ENCODE measurements around the gene TRMT11.
"Not testable (repeated sequence)": the region's sequence is repeated elsewhere in the genome, so short reads cannot be mapped to it uniquely, and the experiment has no call there.

The TRMT11 gene

DNA sequence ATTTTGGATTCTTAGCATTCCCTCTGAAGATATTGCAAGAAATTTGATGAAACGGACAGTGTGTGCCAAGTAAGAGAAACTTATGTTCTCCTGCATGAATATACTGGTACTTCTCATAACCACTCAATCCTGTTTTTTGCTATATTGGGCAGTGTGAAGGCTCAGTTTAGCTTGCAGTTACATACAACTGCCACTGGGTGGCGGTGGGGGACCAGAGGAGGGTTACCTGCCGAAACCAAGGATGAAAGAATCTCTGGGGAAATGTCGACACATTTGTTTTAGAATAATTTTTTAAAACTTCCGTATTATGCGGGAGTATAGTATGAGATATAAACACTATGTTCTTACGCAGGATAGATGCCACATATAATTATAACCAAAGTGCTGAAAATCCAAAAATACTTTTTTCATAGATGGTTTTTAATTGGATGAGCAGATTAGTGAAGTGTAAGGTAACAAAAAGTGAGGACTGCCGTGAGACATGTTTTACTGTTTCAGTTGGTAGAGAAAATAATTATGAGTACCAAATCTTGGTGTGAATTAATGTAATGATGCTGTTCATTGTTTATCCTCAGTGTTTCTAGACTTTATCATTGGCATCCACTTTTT is 9.7 kb downstream of the TRMT11 start:
- TF ChIP-seq ZNF274 (IDR thresholded peaks at IDR 0.05; ENCODE audit: low read depth, low read length): no peak
- H3K4me3 ChIP-seq (ENCODE audit: low read length): no peak overlapping the region; the same call in 1 of the 2 replicates

DNA sequence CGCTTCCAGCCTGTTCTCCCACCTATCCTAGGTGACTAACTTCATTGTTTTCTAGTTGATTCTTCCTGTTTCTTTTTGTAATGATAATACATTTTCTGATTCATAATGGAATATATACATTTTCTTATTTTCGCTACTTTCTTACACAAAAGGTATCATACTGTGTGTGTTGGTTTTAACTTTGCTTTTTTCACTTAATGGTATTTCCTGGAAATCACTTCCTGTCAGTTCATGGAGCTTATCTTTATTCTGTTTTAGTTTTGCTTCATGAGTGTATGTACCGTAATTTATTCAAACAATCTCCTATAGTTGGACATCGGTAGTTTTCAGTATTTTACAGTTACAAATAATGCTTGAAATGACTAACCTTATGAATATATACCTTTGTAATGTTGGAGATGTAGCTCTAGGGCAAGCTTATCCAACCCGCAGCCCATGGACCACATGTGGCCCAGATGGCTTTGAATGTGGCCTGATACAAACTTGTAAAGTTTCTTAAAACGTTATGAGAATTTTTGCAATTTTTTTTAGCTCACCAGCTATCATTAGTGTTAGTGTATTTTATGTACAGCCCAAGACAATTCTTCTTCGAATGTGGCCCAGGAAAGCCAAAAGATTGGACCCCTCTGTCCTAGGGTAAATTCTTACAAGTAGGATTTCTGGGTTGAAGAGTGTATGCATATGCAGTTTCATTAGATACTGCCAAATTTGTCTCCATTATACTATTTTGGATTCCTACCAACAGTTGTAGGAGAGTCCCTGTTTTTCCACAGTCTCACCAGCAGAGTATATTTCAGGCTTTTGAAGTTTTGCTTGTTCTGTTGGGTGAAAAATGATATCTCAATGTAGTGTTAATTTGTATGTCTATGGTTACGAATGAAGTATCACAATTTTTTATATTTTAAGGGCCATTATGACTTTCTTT is 16.7 kb downstream of the TRMT11 start:
- H3K4me3 ChIP-seq (ENCODE audit: low read length): no peak overlapping the region
- TF ChIP-seq ZNF274 (IDR thresholded peaks at IDR 0.05; ENCODE audit: low read depth, low read length): no peak

GRCh38 chr6:126007800-126008199 is 21.5 kb downstream of the TRMT11 start:
- H3K4me3 ChIP-seq (ENCODE audit: low read length): no peak overlapping the region
- TF ChIP-seq ZNF274 (IDR thresholded peaks at IDR 0.05; ENCODE audit: low read depth, low read length): no peak

DNA sequence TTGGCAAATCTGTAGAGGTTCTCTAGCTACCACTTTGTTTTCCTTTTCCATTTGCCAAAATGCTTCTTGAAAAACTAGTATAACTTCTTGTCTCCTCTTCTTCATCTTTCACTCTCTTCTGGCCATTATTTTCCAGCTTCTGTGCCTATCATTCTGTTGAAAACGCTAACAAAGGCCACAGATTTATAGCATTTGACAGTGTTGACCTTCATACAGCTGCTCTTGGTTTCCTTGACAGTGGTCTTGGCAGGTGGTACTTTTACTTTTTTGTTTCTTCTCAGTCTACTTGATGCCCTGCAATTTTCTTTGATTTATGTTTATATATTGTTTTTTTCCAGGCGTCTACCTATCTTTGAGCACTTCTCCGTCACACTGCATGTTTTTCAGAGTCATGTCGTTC is 23.7 kb downstream of the TRMT11 start:
- no peak overlapping the region for H3K4me3 ChIP-seq (ENCODE audit: low read length)
- no peak for TF ChIP-seq ZNF274 (IDR thresholded peaks at IDR 0.05; ENCODE audit: low read depth, low read length)

GRCh38 chr6:126015863-126016262 is 29.5 kb downstream of the TRMT11 start:
- TF ChIP-seq ZNF274 (IDR thresholded peaks at IDR 0.05; ENCODE audit: low read depth, low read length): no peak
- H3K4me3 ChIP-seq (ENCODE audit: low read length): no peak overlapping the region

DNA sequence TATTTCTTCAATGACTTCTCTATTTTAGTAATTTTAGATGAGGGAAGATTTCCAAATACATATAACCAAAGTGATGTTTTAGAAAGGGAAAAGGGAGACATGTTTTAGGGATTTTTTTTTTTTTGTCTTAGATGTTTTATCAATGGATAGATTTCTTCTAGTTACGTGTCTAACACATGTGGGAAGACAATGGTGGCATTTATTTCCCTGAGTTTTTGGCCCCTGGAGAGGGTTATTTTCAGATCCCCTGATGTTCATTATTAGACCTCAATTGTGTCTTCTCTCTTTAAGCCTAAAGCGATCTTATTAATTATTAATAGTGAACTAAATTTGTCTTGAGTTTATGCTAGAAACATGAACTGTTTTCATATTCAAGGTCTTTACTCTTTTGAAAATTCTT is 30.3 kb downstream of the TRMT11 start:
- no peak overlapping the region for H3K4me3 ChIP-seq (ENCODE audit: low read length)
- TF ChIP-seq ZNF274 (IDR thresholded peaks at IDR 0.05; ENCODE audit: low read depth, low read length): no peak

DNA sequence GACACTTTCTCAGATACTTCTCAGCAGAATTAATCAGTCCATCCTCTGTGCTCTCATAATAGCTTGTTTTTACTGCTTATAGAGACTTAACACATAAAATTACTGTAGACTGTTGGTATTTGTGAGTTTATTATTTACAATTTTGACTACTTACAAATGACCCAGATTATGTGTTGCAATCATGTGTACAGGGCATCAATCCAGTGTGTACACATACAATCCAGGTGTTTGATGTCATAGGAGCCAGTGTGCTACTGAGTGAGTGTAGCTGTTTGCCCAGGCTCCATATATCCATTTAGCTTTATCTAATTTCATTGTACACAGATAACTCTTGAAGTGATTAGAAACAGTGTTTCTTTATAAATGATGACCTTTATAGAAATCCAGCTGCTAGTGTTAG is 31.3 kb downstream of the TRMT11 start:
- TF ChIP-seq ZNF274 (IDR thresholded peaks at IDR 0.05; ENCODE audit: low read depth, low read length): no peak
- no peak overlapping the region for H3K4me3 ChIP-seq (ENCODE audit: low read length)

DNA sequence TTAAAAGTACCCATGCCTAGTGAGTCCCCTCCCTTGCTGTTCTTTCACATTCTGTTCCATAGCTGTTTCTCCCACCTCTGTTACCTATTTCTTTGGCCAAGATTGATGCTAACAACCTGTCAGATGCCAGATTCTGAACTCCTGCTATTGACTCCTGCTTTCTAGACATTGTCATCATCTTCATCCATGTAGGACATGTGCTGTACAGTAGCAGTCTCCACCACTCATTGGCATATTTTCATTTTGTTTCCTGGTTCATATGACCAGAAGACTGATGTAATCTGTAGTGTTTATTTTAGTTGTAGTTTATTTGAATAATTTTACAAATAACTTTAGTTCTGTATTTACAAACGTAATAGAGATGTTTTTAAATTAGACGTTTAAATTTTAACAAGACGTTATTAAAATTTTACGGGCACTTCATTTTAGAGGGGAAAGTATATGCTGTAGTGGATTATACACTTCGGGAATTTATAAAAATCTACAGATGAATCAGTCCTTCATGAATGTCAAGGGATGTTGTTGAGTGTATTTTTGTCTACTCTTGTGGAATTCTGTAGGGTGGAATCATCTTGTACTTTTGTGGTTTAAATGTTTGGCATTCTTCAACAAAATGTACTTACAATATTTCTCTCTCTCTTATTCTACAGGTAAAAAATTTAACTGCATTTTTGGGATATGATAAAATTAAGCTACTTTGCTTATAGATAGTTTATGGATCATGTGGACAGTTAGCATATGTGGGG is 34.1 kb downstream of the TRMT11 start:
- H3K4me3 ChIP-seq (ENCODE audit: low read length): no peak overlapping the region

GRCh38 chr6:126023474-126023873 is 37.1 kb downstream of the TRMT11 start:
- H3K4me3 ChIP-seq (ENCODE audit: low read length): not testable (repeated sequence)

More for the DNA sequence above, 34.1 kb downstream of the TRMT11 start:
- no peak for TF ChIP-seq ZNF274 (IDR thresholded peaks at IDR 0.05; ENCODE audit: low read depth, low read length)

DNA sequence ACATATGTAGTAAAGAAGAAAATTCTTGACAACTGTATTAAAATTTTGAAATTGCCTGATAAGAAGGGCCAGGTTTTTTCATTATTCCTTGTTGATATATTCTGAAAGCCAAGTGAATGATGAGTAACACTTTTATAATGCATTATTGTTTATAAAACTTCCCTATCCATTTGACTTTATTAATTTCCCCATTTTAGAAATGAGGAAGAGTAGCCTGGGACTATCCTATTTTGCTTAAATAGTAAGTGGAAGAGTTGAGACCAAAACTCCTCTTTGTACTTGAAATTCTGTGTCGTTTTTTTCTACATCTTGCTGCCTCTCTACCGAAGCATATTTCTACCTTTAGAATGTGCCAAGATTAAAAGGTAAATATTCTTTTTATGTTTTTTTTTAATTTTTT is 39.7 kb downstream of the TRMT11 start:
- H3K4me3 ChIP-seq (ENCODE audit: low read length): no peak overlapping the region
- no peak for TF ChIP-seq ZNF274 (IDR thresholded peaks at IDR 0.05; ENCODE audit: low read depth, low read length)

- TF ChIP-seq ZNF274 (IDR thresholded peaks at IDR 0.05; ENCODE audit: low read depth, low read length): no peak
- H3K4me3 ChIP-seq (ENCODE audit: low read length): no peak overlapping the region
These were observed 41.3 kb downstream of the TRMT11 start for GRCh38 chr6:126027601-126028000.

- no peak for TF ChIP-seq ZNF274 (IDR thresholded peaks at IDR 0.05; ENCODE audit: low read depth, low read length)
- no peak overlapping the region for H3K4me3 ChIP-seq (ENCODE audit: low read length)
These were observed 43.7 kb downstream of the TRMT11 start for GRCh38 chr6:126030045-126030444.

DNA sequence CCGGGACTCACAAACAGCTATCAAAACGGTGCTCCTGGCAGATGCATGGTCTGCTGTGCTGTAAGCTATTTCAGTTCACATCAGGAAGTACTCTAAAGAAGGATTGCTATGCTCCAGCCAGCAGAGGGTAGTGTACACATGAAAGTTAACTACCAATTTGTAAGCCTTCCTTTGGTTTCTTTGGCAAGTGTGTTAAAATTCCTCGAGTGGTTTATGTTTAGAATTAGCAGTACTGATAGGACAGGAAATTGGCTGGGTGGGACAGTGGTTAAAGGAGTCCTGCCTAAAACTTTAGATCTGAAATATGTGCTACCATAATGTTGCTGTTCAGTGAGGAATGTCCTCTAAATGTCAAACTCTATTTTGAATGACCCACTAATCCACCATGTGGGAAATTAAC is 47.4 kb downstream of the TRMT11 start:
- no peak for TF ChIP-seq ZNF274 (IDR thresholded peaks at IDR 0.05; ENCODE audit: low read depth, low read length)
- H3K4me3 ChIP-seq (ENCODE audit: low read length): no peak overlapping the region

DNA sequence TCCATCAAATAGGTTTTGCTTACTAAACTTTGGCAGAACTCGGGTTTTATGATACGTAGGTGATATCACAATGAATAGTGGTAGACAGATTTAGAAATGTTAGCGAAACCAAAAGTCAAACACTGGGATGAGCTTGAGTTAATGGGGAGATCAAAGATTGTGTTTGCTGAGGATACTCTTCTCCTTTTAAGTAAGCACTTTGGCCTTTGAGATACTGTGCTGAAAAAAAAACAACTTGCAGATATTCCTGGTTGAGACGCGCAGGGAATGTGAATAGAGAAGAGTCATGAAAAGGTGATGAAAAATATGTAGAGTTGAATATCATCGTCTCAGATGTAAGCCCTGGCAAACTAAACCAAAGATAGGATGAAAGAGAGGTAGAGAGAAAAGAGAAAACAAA is 48.3 kb downstream of the TRMT11 start:
- no peak for TF ChIP-seq ZNF274 (IDR thresholded peaks at IDR 0.05; ENCODE audit: low read depth, low read length)
- H3K4me3 ChIP-seq (ENCODE audit: low read length): no peak overlapping the region

DNA sequence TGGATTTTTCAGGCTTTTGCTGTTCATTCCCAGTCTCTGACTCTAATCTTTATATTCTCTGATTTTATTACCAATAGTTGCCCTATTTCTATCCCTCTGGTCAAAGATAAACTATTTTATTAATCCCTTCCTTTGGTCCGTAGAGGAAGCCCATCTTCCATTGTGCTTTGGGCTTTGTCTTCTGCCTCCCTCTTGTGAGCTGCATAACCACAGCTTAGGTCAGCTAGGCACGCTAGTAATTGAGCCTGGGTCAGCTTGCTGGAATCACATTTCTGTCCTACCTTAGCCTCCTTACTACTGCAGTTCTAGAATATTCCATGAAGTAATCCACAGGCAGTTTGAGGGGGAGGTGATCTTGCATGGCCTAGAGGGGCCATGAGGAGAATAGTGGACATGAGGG is 49.4 kb downstream of the TRMT11 start:
- no peak overlapping the region for H3K4me3 ChIP-seq (ENCODE audit: low read length)
- no peak for TF ChIP-seq ZNF274 (IDR thresholded peaks at IDR 0.05; ENCODE audit: low read depth, low read length)

Measured in GM08714 (cell line).